GM18511 (cell line): Measurements from ENCODE around the gene MARS1.

Source experiments
- ATAC-seq: cut with Tn5 transposase; IDR thresholded peaks from one replicate; pipeline ENCODE4 v1.9.1; 2021; ENCODE audit warnings: mild to moderate bottlenecking, moderate library complexity; ENCODE audit not compliant: unreplicated experiment

Gene MARS1

GRCh38 chr12:57456737-57457490 lies 31.0 kb upstream of the MARS1 start:
- no peak for ATAC-seq

DNA sequence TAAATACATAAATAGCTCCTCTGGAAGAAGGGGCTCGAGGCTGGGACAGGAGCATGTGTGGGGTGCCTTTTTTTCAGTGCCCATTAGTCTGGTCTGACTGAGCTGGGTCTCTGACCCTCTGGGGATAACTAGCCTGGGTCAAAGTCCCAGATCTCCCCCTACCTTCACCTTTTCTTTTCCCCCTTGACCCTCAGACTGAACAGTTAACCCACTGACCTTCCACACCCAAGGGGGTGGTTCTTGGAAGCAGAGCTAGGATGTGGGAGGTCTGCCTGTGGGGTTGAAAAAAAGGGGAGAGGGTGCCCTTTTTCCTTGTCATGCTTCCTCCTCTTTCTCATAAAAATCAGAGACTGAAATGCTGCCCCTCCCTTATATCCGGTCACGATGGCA lies 29.2 kb upstream of the MARS1 start:
- no peak for ATAC-seq

GRCh38 chr12:57459055-57459749 lies 28.7 kb upstream of the MARS1 start:
- ATAC-seq, result peak; percentile 58

GRCh38 chr12:57459750-57460467 lies 28.0 kb upstream of the MARS1 start, which contains the start of gene GLI1:
Gene GLI1, plus strand, starts transcription at chr12:57459785. Its CDS starts 3,907 bp downstream, at chr12:57463692.
- no peak for ATAC-seq

DNA sequence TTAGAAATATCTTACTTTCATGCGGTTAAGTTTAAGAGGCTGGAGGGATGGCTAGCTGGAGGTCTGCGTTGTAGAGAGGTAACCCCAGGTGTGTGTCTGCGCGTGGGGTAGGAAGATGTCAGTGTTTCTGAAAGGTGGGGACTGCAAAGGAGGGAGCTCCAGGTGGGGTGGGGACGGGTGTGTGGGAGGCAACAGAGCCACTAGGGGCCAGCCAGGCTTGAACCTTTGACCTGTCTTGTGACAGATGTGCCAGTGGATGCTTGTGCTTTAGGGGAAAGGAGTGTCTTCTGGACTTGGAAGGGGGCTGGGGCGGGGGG lies 27.4 kb upstream of the MARS1 start:
- no peak for ATAC-seq

DNA sequence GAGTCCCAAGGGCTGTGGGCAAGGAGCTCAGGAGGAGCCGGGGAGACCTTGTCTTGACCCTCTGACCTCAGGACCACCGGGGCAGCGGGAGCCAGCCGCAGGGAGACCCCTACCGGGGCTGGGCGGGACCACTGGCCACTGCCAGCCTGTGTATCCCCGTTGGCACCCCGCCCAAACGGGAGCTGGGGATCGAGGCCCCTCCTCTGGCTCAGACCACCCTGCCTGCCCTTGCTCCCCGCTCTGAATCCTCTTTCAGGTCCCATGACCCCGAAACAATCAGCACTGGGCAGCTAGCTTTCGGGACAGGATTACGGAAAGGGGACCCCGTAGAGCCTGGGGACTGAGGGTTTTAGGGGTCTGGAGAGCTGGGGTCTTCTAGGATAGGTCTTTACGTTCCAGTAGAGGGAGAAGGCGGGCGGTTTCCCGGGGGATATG lies 27.0 kb upstream of the MARS1 start:
- ATAC-seq, result no peak

DNA sequence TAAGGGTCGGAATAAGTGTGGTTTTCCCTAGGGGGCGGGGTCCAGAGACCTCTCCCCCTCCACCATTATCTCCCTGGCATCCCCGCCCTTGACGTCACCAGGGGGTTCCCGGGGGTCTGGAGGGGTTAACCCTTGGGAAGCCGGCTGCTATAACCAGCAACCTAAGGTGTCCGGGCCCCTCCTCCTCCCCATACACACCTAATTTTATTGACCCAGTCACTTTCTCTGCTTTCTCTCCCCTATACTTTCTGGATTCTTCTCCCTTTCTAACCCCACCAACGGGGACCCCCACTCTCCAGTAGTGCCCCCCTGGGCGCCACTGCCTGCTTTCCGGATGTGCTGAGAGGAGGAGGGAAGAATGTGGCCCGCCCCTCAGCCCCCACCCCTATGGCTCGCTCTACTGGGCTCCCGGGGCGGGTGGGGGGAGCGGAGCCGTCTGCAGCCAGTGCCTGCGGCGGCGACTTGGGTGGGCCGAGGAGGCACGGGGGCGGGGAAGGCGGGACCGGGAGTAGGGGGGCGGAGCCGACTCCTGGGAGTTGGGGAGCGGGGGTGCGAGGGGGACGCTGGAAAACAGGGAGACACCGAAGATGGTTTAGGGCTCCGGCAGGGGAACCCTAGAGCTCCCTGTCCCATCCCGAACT lies 26.5 kb upstream of the MARS1 start:
- ATAC-seq, result no peak

- no peak for ATAC-seq
Measured at GRCh38 chr12:57461917-57462250, 26.0 kb upstream of the MARS1 start.

GRCh38 chr12:57462251-57462911 lies 25.5 kb upstream of the MARS1 start:
- peak; percentile 62 for ATAC-seq

GRCh38 chr12:57462912-57463253 lies 25.0 kb upstream of the MARS1 start:
- ATAC-seq, result no peak

DNA sequence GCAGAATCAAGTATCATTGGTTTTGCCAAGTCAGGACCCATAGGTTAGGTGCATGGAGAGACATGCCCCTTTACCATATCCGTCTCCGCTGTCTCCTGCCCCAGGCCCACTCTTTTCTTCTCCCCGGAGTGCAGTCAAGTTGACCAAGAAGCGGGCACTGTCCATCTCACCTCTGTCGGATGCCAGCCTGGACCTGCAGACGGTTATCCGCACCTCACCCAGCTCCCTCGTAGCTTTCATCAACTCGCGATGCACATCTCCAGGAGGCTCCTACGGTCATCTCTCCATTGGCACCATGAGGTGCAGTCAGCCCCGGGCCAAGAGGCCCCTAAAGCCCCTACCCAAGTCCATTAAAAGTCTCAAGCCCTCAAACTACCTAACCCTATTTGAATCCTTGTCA lies 23.3 kb upstream of the MARS1 start:
- no peak for ATAC-seq

- no peak for ATAC-seq
Measured at GRCh38 chr12:57465030-57465746, 22.7 kb upstream of the MARS1 start.

- ATAC-seq, result no peak
Measured at GRCh38 chr12:57465747-57466505, 21.9 kb upstream of the MARS1 start.

GRCh38 chr12:57467212-57467874 lies 20.5 kb upstream of the MARS1 start:
- ATAC-seq, result no peak

DNA sequence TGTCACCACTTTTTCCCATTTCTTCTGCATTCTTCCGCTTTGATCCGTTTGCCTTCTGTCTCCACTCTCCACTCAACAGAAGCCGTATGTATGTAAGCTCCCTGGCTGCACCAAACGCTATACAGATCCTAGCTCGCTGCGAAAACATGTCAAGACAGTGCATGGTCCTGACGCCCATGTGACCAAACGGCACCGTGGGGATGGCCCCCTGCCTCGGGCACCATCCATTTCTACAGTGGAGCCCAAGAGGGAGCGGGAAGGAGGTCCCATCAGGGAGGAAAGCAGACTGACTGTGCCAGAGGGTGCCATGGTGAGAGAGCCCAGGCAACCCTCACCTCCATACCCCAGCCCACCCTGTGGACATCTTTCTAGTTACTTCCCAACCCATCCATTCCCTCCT lies 20.0 kb upstream of the MARS1 start:
- ATAC-seq, result no peak

- no peak for ATAC-seq
Measured at GRCh38 chr12:57469296-57470164, 18.3 kb upstream of the MARS1 start.

DNA sequence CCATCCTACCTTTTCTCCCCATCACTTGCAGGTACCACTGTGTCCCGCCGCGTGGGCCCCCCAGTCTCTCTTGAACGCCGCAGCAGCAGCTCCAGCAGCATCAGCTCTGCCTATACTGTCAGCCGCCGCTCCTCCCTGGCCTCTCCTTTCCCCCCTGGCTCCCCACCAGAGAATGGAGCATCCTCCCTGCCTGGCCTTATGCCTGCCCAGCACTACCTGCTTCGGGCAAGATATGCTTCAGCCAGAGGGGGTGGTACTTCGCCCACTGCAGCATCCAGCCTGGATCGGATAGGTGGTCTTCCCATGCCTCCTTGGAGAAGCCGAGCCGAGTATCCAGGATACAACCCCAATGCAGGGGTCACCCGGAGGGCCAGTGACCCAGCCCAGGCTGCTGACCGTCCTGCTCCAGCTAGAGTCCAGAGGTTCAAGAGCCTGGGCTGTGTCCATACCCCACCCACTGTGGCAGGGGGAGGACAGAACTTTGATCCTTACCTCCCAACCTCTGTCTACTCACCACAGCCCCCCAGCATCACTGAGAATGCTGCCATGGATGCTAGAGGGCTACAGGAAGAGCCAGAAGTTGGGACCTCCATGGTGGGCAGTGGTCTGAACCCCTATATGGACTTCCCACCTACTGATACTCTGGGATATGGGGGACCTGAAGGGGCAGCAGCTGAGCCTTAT lies 17.4 kb upstream of the MARS1 start:
- ATAC-seq, result no peak
